Endothelial cell of umbilical vein (primary cell): Measurements from ENCODE around the gene CNTN1. TPM values are rescaled to one million over a fixed set of nuclear protein-coding genes. Genes with fewer than 3 reads are reported as not detected.

Experiments used
- BruUV-seq: library from RNA; stranded (reverse); fragments of 400-500 nt; replicated peaks from 2 replicates; lab custom pipeline; 2021; lab: Mats Ljungman, UMichigan
- CTCF ChIA-PET: fragments of 300-600, 350-600 bp; sonication (Branson Sonifier 250); formaldehyde crosslinking; loops from one replicate; lab custom pipeline; 2021; ENCODE audit warnings: antibody characterized with exemption, inconsistent platforms; lab: Charles Lee
- POLR2A ChIA-PET: fragments of 300-600, 350-600 bp; sonication (Branson Sonifier 250); formaldehyde crosslinking; loops from one replicate; lab custom pipeline; 2021; ENCODE audit warnings: antibody characterized with exemption, inconsistent platforms; lab: Charles Lee
- DNase-seq: peaks from one replicate; pipeline ENCODE4 v3.0.0-alpha.2; 2011; ENCODE audit warnings: low read depth, low spot score
- FAIRE-seq: peaks from 2 replicates; lab custom pipeline; 2011; peaks lifted over from hg19 to GRCh38; lab: Jason Lieb, UNC
- H2AFZ ChIP-seq: 2 replicates; pipeline ENCODE4 v1.6.0; 2012; ENCODE audit warnings: low read depth, low read length, control low read depth, inconsistent platforms
- H3K27ac ChIP-seq: 2 replicates; pipeline ENCODE4 v1.5.1; 2011; ENCODE audit warnings: low read depth, mild to moderate bottlenecking, control low read depth, low read length, moderate library complexity; ENCODE audit not compliant: insufficient read depth
- H3K27me3 ChIP-seq, 2 experiments: 2 replicates each; pipeline versions ENCODE4 v1.6.0 to v1.6.1; 2011; ENCODE audit warnings: low read length in 2 of 2, mixed read lengths in 1 of 2; ENCODE audit not compliant: control insufficient read depth in 2 of 2, insufficient read depth in 2 of 2
- H3K36me3 ChIP-seq, 2 experiments: 2 replicates in 1 of 2; 3 replicates in 1 of 2; pipeline ENCODE4 v1.5.1; 2011; ENCODE audit warnings: low read length in 2 of 2, mild to moderate bottlenecking in 1 of 2, moderate library complexity in 1 of 2; ENCODE audit not compliant: control insufficient read depth in 2 of 2, insufficient read depth in 2 of 2; ENCODE audit errors: extremely low read depth in 1 of 2
- H3K4me1 ChIP-seq: 3 replicates; pipeline ENCODE4 v1.5.1; 2011; ENCODE audit warnings: mild to moderate bottlenecking, low read length; ENCODE audit not compliant: control insufficient read depth, insufficient read depth; ENCODE audit errors: extremely low read depth
- H3K4me2 ChIP-seq: 2 replicates; pipeline ENCODE4 v1.6.1; 2011; ENCODE audit warnings: low read length, control low read depth, mixed read lengths; ENCODE audit not compliant: insufficient read depth
- H3K4me3 ChIP-seq, 3 experiments: fragments of 200-600 bp in 1 of 3; sonication (generic), shearing (Covaris generic) in 1 of 3; replicated peaks in 1 of 3; 2 replicates each; pipeline ENCODE4 v1.5.1; 2011 to 2016; ENCODE audit warnings: control low read depth in 3 of 3, low read length in 3 of 3, mild to moderate bottlenecking in 2 of 3, inconsistent platforms in 1 of 3, low read depth in 1 of 3, moderate library complexity in 1 of 3; ENCODE audit not compliant: insufficient read depth in 1 of 3
- H3K79me2 ChIP-seq: 2 replicates; pipeline ENCODE4 v1.6.0; 2012; ENCODE audit warnings: low read length, inconsistent platforms; ENCODE audit not compliant: control insufficient read depth, insufficient read depth
- H3K9ac ChIP-seq: replicated peaks from 2 replicates; pipeline ENCODE3; 2011; ENCODE audit warnings: low read length, control low read depth; ENCODE audit not compliant: insufficient read depth; ENCODE audit errors: extremely low read depth
- H3K9me1 ChIP-seq: replicated peaks from 3 replicates; pipeline ENCODE4 v1.6.0; 2011; ENCODE audit warnings: mild to moderate bottlenecking, low read length; ENCODE audit not compliant: control insufficient read depth, insufficient read depth; ENCODE audit errors: extremely low read depth
- H3K9me3 ChIP-seq: replicated peaks from 2 replicates; pipeline ENCODE4 v1.5.1; 2012; ENCODE audit warnings: low read length, inconsistent platforms; ENCODE audit not compliant: control insufficient read depth, insufficient read depth
- H4K20me1 ChIP-seq: replicated peaks from 2 replicates; pipeline ENCODE3; 2011; ENCODE audit warnings: mild to moderate bottlenecking, low read length; ENCODE audit not compliant: control insufficient read depth, insufficient read depth; ENCODE audit errors: extremely low read depth
- CTCF ChIP-seq, 2 donors: IDR thresholded peaks; 1 replicate in 1 of 2; 2 replicates in 1 of 2; pipeline ENCODE4 v1.5.1; 2011; ENCODE audit warnings: low read length in 2 of 2, mild to moderate bottlenecking in 2 of 2, moderate library complexity in 2 of 2, control low read depth in 1 of 2, inconsistent platforms in 1 of 2, low read depth in 1 of 2; ENCODE audit not compliant: insufficient read depth in 1 of 2; ENCODE audit errors: extremely low read depth in 1 of 2
- EZH2 ChIP-seq: IDR thresholded peaks from 2 replicates; pipeline ENCODE4 v1.6.1; 2012; ENCODE audit warnings: borderline replicate concordance, low read depth, mild to moderate bottlenecking, moderate library complexity, low read length, inconsistent platforms; ENCODE audit not compliant: severe bottlenecking
- FOS ChIP-seq: IDR thresholded peaks from 2 replicates; pipeline ENCODE4 v1.6.1; 2011; ENCODE audit warnings: mild to moderate bottlenecking, low read length, moderate library complexity, borderline replicate concordance; ENCODE audit not compliant: insufficient read depth
- GATA2 ChIP-seq: IDR thresholded peaks from 2 replicates; pipeline ENCODE4 v1.7.0; 2011; ENCODE audit warnings: low read depth, mild to moderate bottlenecking, moderate library complexity, mixed read lengths, low read length; ENCODE audit not compliant: insufficient read length, insufficient read depth
- JUN ChIP-seq: IDR thresholded peaks from 2 replicates; pipeline ENCODE4 v1.6.1; 2011; ENCODE audit warnings: borderline replicate concordance, low read depth; ENCODE audit not compliant: insufficient read length, insufficient read depth
- MAX ChIP-seq: IDR thresholded peaks from 2 replicates; pipeline ENCODE4 v1.6.1; 2011; ENCODE audit not compliant: insufficient read depth, insufficient read length
- MYC ChIP-seq: IDR thresholded peaks from one replicate; pipeline ENCODE4 v1.6.1; 2011; ENCODE audit warnings: mild to moderate bottlenecking, low read depth, low read length
- POLR2A ChIP-seq: IDR thresholded peaks from 2 replicates; pipeline ENCODE4 v1.6.1; 2012; ENCODE audit warnings: low read depth, mild to moderate bottlenecking, control low read depth, low read length
- POLR2AphosphoS5 ChIP-seq: IDR thresholded peaks from 2 replicates; pipeline ENCODE4 v1.6.1; 2012; ENCODE audit warnings: low read depth, mild to moderate bottlenecking, control low read depth, low read length, moderate library complexity; ENCODE audit not compliant: insufficient read depth
- dilution Hi-C: fragments of 300-500 bp; cut with MboI; formaldehyde crosslinking; loops from one replicate; pipeline ENCODE4 v1.15.0; 2019; ENCODE audit warnings: low sequenced_read_pairs; ENCODE audit not compliant: extremely low pct_ligation_motif_present
- intact Hi-C: fragments of 100-400 bp; cut with micrococcal nuclease; formaldehyde crosslinking; loops from one replicate; pipeline ENCODE4 v1.10.0; 2022
- polyA plus RNA-seq, 4 experiments: library from polyadenylated mRNA; depleted of rRNA in 3 of 4; stranded (reverse) in 3 of 4; unstranded in 1 of 4; fragments of >200 nt; gene quantifications; 2 replicates each; pipeline versions ENCODE4 v1.2.1 to v1.2.3, GENCODE V29; 2011 to 2012; ENCODE audit warnings: missing spikeins in 1 of 4
- total RNA-seq: library from RNA; stranded (reverse); gene quantifications from 2 replicates; pipeline ENCODE4 v1.2.3, GENCODE V29; 2021

The CNTN1 gene
- total and polyA plus RNA-seq, 2 donors (not counting 3 experiments of a cell fraction or from before 2014, with no cell fraction given) = 0.07 TPM; not detected in 1

- Histone ChIP-seq H3K27ac (no peak overlapping the region), H3K4me3 (no peak overlapping the region), H3K9me1 (no peaks in the 10 kb centered on the region), H4K20me1 (no peaks in the 10 kb centered on the region), H3K79me2 (no peaks in the 10 kb centered on the region), H3K36me3 (no peaks in the 10 kb centered on the region), H3K9me3 (no peaks in the 10 kb centered on the region), H3K4me2 (no peak overlapping the region), H3K9ac (no peak overlapping the region), H3K4me1 (no peaks in the 10 kb centered on the region), H2AFZ (no peak overlapping the region), H3K27me3 (no peaks in the 10 kb centered on the region)
- dilution Hi-C loops = no loop called here
- DNase-seq (no peak), FAIRE-seq (no peak)
- BruUV-seq = no TSS peak
- POLR2A ChIA-PET = no interaction called here
- no peak for TF ChIP-seq MYC
- CTCF ChIA-PET = interaction anchor here (0.6 to 1.4 kb wide), 3 partner anchors 11 to 17 kb away, joined by 3 to 7 read pairs (median 4); no protein-coding TSS in a partner anchor
- intact Hi-C loops = no loop called here
Observed at GRCh38 chr12:40953076-40953475, 260.8 kb downstream of the CNTN1 start.

- Histone ChIP-seq H3K4me2 (no peak overlapping the region), H3K27ac (no peak overlapping the region), H3K9me1 (no peaks in the 10 kb centered on the region), H3K36me3 (no peaks in the 10 kb centered on the region), H3K4me1 (no peaks in the 10 kb centered on the region), H3K9me3 (no peaks in the 10 kb centered on the region), H3K79me2 (no peaks in the 10 kb centered on the region), H2AFZ (no peak overlapping the region), H3K4me3 (no peak overlapping the region), H4K20me1 (no peaks in the 10 kb centered on the region), H3K27me3 (no peaks in the 10 kb centered on the region), H3K9ac (no peak overlapping the region)
- dilution Hi-C loops = no loop called here
- FAIRE-seq = no peak
- intact Hi-C loops = no loop called here
- no peak for TF ChIP-seq POLR2A
- no peak for TF ChIP-seq POLR2AphosphoS5
- TF ChIP-seq CTCF (IDR thresholded peaks at IDR 0.05; ENCODE audit: extremely low read depth in 1 of 2, insufficient read depth in 1 of 2, low read depth in 1 of 2, low read length in 2 of 2) = no peak
- no peak for TF ChIP-seq MYC
- no peak for TF ChIP-seq MAX
- TF ChIP-seq EZH2 = no peak
- TF ChIP-seq JUN = no peak
- no peak for TF ChIP-seq GATA2
- TF ChIP-seq FOS = no peak
- BruUV-seq = no TSS peak
- ChIA-PET POLR2A (no interaction called here), CTCF (interaction anchor here (2.4 kb wide), 1 partner anchor 11 kb away, joined by 16 read pairs; no protein-coding TSS in a partner anchor)
- DNase-seq = no peak
Observed at GRCh38 chr12:40957417-40957816, 265.2 kb downstream of the CNTN1 start.
